Measurements from ENCODE around the gene CDNF. TPM values are rescaled to one million over a fixed set of nuclear protein-coding genes. Genes with fewer than 3 reads are reported as not detected.

The CDNF gene
- total RNA-seq, 1 donor from 2014 or later = not detected

DNA sequence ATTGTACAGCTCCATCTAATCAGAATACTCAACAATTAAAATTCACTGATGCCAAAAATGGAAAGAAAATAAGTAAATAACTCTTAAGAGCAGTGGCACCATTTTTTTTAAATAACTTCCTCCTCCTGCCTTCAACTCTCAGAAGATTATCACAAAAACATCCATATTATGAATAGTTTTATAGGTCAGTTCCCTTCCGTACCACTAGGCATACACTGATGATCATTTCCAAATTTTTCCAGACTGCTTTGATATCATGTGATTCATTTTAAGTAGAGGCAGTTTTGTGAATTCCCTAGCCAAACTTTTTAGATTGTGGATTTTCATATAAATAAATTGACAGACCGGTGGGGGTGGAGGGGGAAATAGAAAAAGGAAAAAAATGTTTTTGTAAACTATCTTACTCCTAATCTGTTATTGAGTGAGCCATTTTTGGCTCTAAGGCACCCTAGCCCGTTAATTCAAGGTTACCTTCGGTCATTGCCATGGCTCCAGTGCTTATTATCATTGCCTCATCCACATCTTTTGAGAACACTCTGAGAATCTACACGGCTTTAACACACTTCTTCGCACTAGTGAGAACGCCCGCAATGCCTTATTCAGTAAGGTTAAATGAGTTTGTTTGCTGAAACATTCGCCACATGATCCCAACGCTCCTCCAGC, 64.2 kb downstream of the CDNF start:
- TF ChIP-seq CTCF (IDR thresholded peaks at IDR 0.05; ENCODE audit: insufficient read depth, low read length, poor library complexity, severe bottlenecking) = no peak
- Histone ChIP-seq H3K4me3 (ENCODE audit: low read depth, low read length) (no peak overlapping the region), H3K27me3 (ENCODE audit: control insufficient read depth, insufficient read depth, low read length) (no peaks in the 10 kb centered on the region), H3K36me3 (ENCODE audit: control insufficient read depth, insufficient read depth, low read length) (no peaks in the 10 kb centered on the region)
- no peak for DNase-seq (ENCODE audit: low read depth)

DNA sequence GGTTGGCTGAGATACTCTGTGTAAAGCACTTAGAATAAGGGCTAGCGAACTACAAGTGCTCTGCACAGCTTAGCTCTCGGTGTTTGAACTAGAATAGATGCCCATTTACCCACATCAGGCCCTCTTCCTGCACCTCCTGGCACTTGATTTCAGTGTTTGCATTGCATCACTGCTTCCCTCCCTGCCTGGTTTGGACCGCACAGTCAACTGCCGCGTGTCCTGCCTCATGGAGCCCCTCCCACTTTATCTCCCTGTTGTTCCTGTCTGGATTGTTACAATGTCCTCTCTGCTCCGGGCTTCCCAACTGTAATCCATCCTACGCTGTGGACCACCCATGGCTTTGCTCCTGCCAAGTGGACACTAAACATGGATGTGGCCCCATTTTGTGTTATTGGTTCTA, 65.4 kb downstream of the CDNF start:
- no peak for TF ChIP-seq CTCF (IDR thresholded peaks at IDR 0.05; ENCODE audit: insufficient read depth, low read length, poor library complexity, severe bottlenecking)
- Histone ChIP-seq H3K36me3 (ENCODE audit: control insufficient read depth, insufficient read depth, low read length) (no peaks in the 10 kb centered on the region), H3K27me3 (ENCODE audit: control insufficient read depth, insufficient read depth, low read length) (no peaks in the 10 kb centered on the region), H3K4me3 (ENCODE audit: low read depth, low read length) (no peak overlapping the region)
- no peak for DNase-seq (ENCODE audit: low read depth)

DNA sequence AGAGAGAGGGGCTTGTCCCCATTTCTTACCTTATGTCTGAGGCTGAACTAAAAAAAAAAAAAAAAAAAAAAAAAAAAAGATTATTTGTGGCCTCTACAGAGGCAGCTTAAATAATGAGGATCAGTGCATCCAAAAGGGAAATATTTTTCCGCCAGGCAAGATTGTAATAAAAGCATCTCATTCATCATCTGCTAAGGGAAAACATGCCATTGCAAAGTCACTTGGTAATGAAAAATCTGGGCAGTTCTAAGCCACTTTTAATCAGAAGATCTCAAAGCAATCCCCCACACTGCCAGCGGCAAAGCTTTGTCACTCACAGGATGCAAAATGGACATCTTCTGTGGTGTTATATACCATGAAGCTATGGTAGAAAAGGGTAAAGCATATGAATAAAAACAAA, 66.9 kb downstream of the CDNF start:
- H3K4me3 ChIP-seq (ENCODE audit: low read depth, low read length) = no peak overlapping the region
- H3K27me3 ChIP-seq (ENCODE audit: control insufficient read depth, insufficient read depth, low read length) = no peaks in the 10 kb centered on the region
- no peaks in the 10 kb centered on the region for H3K36me3 ChIP-seq (ENCODE audit: control insufficient read depth, insufficient read depth, low read length)
- no peak for DNase-seq (ENCODE audit: low read depth)
- no peak for TF ChIP-seq CTCF (IDR thresholded peaks at IDR 0.05; ENCODE audit: insufficient read depth, low read length, poor library complexity, severe bottlenecking)

Other genes starting within 250 kb of the CDNF start
- gene FAM107B, start 63.1 kb downstream of the CDNF start, total RNA-seq = 32.8 and 33.5 TPM in 2 replicates
- gene HSPA14, start 269 bp upstream of the CDNF start, total RNA-seq = 9.7 and 10.6 TPM in 2 replicates
- 12.0 and 13.4 TPM in 2 replicates for gene MSANTD7, start 269 bp upstream of the CDNF start, total RNA-seq
- 6.9 and 11.7 TPM in 2 replicates for gene SUV39H2, start 40.8 kb upstream of the CDNF start, total RNA-seq
- 10.3 and 12.2 TPM in 2 replicates for gene DCLRE1C, start 116.1 kb upstream of the CDNF start, total RNA-seq
- gene MEIG1, start 121.4 kb upstream of the CDNF start, total RNA-seq = 1.5 TPM in 1 of 2 replicates, not detected in the other
- gene OLAH, start 205.9 kb upstream of the CDNF start, total RNA-seq = 8.4 TPM in 2 replicates

All from kidney epithelial cell (primary cell).